HEK293 (cell line): ENCODE data around the gene LIX1L.

Experiments
- TRIM28 ChIP-seq: IDR thresholded peaks from 2 replicates; pipeline ENCODE4 v1.6.1; 2011; ENCODE audit warnings: low read length, control low read depth, borderline replicate concordance
- ZNF138 ChIP-seq: fragments of 450-650 bp; formaldehyde crosslinking; IDR thresholded peaks from 2 replicates; pipeline ENCODE4 v1.5.1; 2016; ENCODE audit warnings: missing biosample characterization, missing genetic modification characterization, borderline replicate concordance
- ZNF274 ChIP-seq, 2 experiments: fragments of 200-500 bp in 1 of 2; fragments of 450-650 bp in 1 of 2; sonication (Bioruptor generic) in 1 of 2; formaldehyde crosslinking in 1 of 2; IDR thresholded peaks; 2 replicates each; pipeline versions ENCODE4 v1.5.1 to v1.6.1; 2014 to 2016; ENCODE audit warnings: borderline replicate concordance in 1 of 2, inconsistent platforms in 1 of 2, low read length in 1 of 2, missing biosample characterization in 1 of 2, missing genetic modification characterization in 1 of 2
- ZNF571 ChIP-seq: fragments of 450-650 bp; formaldehyde crosslinking; IDR thresholded peaks from 2 replicates; pipeline ENCODE4 v1.5.0; 2017; ENCODE audit warnings: missing biosample characterization, missing genetic modification characterization
- TF ChIP-seq, protein P1 (sequence below): fragments of 450-650 bp; formaldehyde crosslinking; IDR thresholded peaks from 2 replicates; pipeline ENCODE4 v1.5.1; 2016; ENCODE audit warnings: missing biosample characterization, missing genetic modification characterization
- TF ChIP-seq, protein P2 (sequence below): fragments of 450-650 bp; formaldehyde crosslinking; IDR thresholded peaks from 2 replicates; pipeline ENCODE4 v1.5.1; 2016; ENCODE audit warnings: missing biosample characterization, missing genetic modification characterization
- TF ChIP-seq, protein P3 (sequence below): fragments of 450-650 bp; formaldehyde crosslinking; IDR thresholded peaks from 2 replicates; pipeline ENCODE4 v1.5.1; 2016; ENCODE audit warnings: missing biosample characterization, missing genetic modification characterization

DNA sequence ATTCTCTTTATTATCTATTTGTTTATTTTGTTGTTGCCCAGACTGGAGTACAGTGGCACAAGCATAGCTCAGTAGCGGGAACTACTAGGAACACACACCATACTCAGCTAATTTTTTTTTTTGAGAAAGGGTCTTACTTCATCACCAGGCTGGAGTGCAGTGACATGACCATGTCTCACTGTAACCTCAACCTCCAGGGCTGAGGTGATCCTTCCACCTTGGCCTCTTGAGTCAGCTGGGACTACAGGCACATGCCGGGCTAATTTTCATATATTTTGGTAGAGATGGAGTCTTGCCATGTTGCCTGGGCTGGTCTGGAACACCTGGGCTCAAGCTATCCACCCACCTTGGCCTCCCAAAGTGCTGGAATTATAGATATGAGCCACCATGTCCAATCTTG is 43.9 kb upstream of the LIX1L start:
- TF ChIP-seq, protein P1, sequence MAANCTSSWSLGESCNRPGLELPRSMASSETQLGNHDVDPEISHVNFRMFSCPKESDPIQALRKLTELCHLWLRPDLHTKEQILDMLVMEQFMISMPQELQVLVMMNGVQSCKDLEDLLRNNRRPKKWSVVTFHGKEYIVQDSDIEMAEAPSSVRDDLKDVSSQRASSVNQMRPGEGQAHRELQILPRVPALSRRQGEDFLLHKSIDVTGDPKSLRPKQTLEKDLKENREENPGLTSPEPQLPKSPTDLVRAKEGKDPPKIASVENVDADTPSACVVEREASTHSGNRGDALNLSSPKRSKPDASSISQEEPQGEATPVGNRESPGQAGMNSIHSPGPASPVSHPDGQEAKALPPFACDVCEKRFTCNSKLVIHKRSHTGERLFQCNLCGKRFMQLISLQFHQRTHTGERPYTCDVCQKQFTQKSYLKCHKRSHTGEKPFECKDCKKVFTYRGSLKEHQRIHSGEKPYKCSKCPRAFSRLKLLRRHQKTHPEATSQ = no peak
- TF ChIP-seq, protein P2, sequence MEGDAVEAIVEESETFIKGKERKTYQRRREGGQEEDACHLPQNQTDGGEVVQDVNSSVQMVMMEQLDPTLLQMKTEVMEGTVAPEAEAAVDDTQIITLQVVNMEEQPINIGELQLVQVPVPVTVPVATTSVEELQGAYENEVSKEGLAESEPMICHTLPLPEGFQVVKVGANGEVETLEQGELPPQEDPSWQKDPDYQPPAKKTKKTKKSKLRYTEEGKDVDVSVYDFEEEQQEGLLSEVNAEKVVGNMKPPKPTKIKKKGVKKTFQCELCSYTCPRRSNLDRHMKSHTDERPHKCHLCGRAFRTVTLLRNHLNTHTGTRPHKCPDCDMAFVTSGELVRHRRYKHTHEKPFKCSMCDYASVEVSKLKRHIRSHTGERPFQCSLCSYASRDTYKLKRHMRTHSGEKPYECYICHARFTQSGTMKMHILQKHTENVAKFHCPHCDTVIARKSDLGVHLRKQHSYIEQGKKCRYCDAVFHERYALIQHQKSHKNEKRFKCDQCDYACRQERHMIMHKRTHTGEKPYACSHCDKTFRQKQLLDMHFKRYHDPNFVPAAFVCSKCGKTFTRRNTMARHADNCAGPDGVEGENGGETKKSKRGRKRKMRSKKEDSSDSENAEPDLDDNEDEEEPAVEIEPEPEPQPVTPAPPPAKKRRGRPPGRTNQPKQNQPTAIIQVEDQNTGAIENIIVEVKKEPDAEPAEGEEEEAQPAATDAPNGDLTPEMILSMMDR (tag by site-specific recombination) = no peak
- TF ChIP-seq ZNF138 (no peak), TRIM28 (no peak), ZNF274 (IDR thresholded peaks at IDR 0.05; ENCODE audit: low read length) (no peak), ZNF274 (tag by site-specific recombination; IDR thresholded peaks at IDR 0.05; ENCODE audit: borderline replicate concordance) (no peak), ZNF571 (tag by site-specific recombination) (no peak)
- TF ChIP-seq, protein P3, sequence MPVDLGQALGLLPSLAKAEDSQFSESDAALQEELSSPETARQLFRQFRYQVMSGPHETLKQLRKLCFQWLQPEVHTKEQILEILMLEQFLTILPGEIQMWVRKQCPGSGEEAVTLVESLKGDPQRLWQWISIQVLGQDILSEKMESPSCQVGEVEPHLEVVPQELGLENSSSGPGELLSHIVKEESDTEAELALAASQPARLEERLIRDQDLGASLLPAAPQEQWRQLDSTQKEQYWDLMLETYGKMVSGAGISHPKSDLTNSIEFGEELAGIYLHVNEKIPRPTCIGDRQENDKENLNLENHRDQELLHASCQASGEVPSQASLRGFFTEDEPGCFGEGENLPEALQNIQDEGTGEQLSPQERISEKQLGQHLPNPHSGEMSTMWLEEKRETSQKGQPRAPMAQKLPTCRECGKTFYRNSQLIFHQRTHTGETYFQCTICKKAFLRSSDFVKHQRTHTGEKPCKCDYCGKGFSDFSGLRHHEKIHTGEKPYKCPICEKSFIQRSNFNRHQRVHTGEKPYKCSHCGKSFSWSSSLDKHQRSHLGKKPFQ (tag by site-specific recombination) = no peak
